Measurements from ENCODE around the gene CACNA1B.
"Not testable (repeated sequence)": the region's sequence is repeated elsewhere in the genome, so short reads cannot be mapped to it uniquely, and the experiment has no call there.

The CACNA1B gene

DNA sequence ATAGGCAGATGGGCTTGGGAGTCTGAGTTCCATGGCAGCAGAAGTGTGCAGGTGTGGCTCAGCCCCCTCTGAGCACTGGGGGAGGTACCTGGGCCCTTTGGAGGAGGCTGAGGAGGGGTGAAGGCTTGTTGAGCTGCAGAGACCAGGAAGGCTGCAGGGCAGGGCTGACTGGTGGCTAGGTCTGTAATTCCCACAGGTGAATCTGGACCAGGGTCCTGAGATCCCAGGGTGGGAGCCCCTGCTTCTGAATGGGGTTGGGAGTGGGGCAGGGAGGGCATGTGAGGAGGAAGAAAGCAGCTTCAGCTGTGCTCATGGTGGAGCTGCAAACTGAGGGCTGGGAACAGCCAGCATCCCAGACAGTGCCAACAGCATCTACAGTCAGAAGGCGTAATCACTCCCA, 111.1 kb downstream of the CACNA1B start:
- no peak for DNase-seq

- DNase-seq = no peak
Measured at GRCh38 chr9:137989156-137989555, 111.6 kb downstream of the CACNA1B start.

- no peak for DNase-seq
Measured at GRCh38 chr9:137989999-137990715, 112.6 kb downstream of the CACNA1B start.

DNA sequence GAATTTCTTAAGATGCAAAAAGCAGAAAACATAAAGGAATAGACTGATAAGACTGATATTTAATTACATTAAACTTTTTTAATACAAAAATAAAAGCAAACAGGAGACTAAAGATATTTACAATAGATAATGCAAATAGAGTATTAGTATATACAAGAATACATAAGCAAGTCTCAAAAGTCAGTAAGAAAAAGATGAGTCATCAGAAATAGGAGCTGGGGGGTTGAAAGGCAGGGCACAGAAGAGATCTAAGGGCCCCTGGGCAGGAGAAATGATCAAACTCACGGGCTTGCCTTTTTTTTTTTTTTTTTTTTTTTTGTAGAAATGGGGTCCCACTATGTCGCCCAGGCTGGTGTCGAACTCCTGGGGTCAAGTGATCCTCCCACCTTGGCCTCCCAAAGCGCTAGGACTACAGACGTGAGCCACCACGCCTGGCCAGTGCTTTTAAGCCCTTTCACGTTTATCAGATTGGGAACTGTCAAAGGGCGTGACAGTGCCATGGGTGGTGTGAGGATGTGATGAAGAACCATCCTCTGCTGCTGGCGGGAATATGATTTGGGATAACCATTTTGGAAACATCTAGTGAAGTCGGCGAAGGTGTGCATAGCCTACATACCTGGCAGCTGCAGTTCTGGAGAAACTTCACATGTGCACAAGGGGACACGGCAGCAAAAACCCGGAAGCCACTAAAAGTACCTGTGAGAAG, 126.1 kb downstream of the CACNA1B start:
- DNase-seq = no peak

- DNase-seq = no peak
Measured at GRCh38 chr9:138006576-138007233, 129.1 kb downstream of the CACNA1B start.

DNA sequence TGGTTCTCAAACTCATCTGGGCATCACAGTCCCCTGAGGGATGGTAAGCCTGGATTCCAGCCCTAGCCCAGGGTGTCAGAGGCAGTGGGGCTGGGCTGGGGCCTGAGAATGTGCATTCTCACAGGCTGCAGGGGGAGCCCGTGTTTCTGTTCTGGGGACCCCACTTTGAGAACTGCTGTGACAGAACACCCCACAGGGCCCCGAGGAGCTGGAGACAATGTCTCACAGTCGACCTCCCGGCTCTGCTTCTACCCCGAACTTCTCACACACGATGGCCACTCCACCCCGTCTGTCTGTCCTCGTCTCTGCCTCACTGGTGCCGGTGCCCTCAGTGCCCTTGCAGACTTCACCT, 130.0 kb downstream of the CACNA1B start:
- DNase-seq = no peak

DNA sequence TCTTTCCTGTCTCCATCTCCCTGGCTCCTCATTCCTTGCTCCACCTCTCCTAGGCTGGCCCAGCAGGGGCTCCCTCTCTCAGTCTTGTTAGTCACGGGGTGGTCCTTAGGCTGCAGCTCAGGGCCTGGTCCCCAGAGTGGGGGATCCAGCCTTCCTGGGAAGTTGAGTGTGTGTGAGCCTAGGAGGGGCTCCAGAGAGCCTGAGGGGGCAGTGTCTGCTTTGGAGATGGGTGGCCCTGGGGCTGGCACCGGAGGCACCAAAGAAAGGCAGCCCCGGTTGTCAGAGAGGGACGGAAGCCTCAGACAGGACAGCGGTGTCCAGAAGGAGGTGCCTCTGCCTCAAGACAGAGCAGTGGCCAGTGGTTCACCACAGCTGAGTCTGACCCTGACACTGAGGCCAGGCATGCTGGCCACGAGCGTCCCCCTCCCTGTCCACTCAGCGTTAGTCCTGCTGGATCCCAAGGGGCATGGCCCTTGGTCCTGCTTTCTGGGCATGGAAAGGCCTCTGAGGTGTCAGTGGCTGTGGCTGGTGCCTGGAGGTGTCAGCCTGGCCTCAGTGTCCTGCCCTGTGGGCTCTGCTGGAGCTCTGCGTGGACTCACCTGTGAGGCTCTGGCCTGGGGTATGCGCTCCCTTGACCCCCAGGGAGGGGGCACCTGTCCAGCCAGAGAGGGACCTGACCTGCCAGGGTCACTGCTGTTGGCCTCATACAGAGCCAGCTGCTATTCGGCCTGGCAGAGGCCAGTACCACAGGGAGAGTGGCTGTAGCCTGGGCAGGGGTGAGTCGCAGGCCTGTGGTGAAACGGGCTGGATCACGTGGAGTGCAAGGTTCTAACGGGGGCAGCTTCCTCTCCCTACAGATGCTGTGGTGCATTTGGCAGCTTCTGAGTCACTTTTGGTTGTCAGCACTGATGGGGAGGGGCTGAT, 130.6 kb downstream of the CACNA1B start:
- no peak for DNase-seq

DNA sequence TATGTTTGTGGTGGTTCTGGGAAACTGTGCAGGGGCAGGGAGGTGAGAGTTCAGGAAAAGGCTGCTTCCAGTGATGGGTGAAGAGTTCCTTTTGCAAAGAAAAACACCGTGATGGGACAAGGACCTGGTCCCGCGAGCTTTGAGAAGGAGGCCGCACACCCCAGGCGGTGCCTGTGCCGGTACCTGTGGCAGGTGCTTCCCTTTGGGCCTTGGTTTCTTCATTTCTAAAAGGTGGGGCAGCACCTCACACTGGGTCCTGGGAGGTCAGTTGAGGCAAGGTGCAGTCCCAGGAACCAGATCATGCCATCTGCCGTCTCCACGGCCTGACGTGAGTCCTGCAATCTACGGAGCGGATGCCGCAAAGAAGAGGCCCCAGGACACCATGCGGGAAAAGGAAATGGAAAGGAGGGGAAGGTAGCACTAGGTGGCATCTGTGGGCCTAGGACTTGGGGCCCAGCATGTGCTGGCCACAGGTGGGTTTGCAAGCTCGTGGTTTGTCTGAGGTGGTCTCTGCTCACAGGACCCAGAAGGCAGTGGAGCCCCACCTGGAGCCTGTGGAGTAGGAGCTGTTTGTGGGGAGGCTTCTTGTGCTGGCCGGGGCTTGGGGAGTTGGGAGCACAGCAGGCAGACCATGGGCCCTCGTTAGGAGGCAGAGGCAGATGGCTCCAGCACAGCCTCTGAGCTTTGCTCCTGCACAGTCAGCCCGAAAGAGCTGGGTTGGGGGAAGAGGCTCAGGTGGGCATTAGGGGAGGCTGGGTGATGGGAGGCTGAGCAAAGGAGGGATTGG, 131.6 kb downstream of the CACNA1B start:
- DNase-seq = no peak

GRCh38 chr9:138009803-138010690, 132.5 kb downstream of the CACNA1B start:
- no peak for DNase-seq

- no peak for DNase-seq
Measured at GRCh38 chr9:138010861-138011260, 133.3 kb downstream of the CACNA1B start.

DNA sequence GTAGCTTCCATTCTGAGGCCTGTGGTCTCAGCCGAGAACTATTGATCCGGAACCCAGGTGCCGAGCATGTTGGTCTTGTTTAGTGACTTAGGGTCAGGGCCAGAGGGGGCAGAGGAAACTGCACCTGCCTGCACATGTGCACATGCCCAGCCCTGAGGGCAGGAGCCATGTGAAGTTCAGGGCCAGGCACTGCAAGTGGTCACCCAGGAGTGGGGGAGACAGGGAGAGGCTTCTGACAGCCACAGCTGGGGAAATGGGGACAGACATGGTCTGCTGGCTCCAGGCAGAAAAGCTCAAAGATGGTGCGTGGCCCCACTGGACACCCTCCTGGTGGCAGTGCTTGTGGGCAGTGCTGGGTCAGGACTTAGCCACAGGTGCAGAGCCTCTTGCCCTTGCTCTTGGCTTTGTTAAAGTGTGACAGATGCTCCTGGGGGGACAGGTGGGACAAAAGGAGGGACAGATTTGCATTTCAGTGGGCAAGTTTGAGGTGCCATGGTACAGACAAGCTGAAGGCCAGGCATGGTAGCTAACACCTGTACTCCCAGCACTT, 134.4 kb downstream of the CACNA1B start:
- DNase-seq = no peak

DNA sequence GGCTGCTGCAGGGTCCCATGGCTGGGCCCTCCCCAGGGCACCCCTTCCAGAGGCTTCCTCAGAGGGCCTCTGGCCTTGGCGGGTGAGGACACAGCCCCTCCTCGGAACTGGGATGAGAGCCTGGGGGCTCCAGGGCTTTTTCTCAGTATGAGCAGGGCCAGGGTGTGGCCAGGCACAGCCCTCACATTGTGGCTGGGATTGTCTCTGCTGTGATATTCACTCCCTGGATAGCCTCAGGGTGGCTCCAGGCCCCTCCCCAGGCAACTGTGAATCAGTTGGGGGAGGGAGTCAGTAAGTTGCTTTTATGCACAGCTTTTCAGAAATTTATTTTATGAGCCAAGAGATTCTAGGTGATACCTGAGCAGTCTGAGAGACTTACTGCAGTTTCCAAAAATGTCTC, 135.7 kb downstream of the CACNA1B start:
- no peak for DNase-seq

DNA sequence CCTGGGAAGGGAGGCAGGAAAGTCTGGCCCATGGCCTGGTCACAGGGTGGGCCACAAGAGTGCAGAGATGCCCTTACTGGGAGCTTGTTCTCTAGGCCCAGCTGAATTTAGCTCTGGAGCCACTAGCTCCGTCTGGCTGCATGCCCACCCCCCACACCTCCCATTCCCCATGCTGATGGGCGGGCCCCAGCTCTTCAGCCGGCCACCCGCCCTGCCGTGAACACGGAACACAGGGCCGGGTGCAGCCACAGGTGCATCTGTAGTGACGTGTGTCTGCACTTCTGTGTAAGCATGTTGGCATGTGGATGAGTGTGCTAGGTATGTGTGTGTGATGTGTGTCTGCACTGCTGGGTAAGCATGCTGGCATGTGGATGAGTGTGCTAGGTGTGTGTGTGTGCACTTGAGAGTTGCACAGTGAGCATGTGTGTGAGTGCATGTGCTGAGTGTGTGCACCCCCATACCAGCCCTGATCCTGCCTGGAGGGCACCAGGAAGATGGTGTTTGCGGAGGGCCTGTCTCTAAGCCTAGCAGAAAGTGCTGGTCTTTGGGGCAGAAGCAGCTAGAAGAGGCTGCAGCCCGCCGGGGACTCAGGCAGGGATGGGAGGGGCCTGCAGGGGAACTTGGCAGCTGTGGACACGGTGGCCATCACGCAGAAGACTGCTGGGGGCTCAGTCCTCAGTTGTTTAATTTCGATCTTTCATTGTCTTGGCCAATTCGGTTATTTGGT, 136.4 kb downstream of the CACNA1B start:
- no peak for DNase-seq

DNA sequence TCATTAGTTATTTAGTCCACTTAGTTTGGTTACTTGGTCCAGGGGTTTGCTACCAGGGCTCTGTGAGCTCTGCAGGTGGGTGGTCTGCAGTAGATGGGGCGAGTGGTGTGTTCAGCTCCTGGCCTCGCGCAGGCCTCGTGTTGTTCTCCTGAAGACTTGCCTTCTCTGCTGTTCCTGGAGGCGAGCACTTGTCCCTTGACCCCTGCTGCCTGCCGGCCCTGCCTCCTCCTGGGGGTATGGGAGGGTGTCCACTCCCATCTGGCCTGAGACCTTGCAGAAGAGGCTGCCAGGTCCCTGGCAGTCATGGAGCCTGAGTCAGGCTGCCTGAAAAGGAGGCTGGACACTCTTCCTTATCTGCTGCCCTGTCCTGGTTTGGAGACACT, 137.0 kb downstream of the CACNA1B start:
- DNase-seq = no peak

DNA sequence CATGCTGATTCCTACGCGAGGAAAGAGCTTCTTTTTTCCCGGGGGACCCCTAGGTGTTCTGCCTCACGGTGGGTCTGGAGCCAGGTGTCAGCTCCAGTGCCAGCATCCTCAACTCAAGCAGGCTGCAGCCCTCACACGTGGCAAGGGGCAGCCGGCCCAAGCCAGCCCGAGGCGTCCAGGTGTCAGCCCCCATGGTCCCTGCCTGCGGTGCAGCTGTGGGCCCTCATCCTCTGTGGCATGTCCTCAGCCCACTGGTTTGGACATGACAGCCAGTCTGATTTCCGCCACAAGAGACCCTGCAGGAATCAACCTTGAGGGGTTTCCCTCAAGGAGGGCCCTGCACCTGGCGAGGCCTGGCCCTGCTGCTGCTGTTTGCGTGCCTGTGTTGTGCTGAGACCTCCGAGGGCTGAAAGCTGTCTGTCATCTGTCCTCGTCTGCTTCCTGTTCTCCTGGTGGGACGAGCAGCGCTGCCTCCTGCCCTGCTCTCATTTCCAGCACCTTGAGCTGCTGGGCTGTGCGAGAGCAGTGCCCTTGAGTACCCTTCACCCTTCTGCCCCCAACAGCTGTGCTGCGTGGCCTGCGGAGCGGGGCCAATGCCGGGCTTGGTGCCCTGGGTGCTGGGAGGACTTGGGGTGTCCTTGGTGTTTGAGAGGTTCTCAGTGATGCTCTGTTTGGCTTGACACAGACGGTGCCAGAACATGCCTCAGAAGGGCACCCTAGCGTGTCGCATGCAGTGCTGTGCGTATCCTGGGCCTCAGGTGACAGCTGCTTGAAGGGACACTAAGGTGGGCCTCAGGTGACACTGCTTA, 137.6 kb downstream of the CACNA1B start:
- no peak for DNase-seq

- DNase-seq = no peak
Measured at GRCh38 chr9:138016406-138017187, 139.0 kb downstream of the CACNA1B start.

DNA sequence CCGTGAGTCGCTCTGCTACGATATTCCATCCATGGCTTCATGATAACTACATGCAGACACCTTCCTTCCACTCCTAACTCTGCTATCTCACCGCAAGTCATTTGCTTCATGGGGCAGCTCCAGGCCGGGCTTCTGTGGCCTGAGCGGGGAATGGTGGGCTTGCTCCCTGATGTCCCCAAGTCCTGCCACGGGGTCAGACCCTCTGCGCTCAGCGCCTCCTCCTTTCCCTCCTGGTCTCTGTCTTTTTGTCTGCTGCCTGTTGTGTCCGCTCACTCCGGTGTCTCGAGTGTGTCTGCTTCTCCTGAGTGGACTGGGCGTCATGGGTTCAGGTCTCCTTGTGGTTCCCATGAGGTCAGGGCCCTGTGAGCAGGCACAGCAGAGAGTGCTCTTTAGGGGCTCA, 139.6 kb downstream of the CACNA1B start:
- DNase-seq = no peak

- not testable (repeated sequence) for DNase-seq
Measured at GRCh38 chr9:138019514-138019913, 141.9 kb downstream of the CACNA1B start.
